CD4-positive, alpha-beta memory T cell (primary cell): Measurements from ENCODE around the gene C10orf120. TPM values are rescaled to one million over a fixed set of nuclear protein-coding genes. Genes with fewer than 3 reads are reported as not detected.

ENCODE experiments used
- CTCF ChIA-PET: fragments of 350-600 bp; sonication (Branson Sonifier 250); formaldehyde crosslinking; loops from one replicate; lab custom pipeline; 2021; ENCODE audit warnings: inconsistent platforms; ENCODE audit not compliant: partially characterized antibody; lab: Charles Lee
- POLR2A ChIA-PET: fragments of 350-600 bp; sonication (Branson Sonifier 250); formaldehyde crosslinking; loops from one replicate; lab custom pipeline; 2021; ENCODE audit not compliant: partially characterized antibody; lab: Charles Lee
- DNase-seq, 5 donors: peaks; one replicate each; pipeline versions ENCODE4 v3.0.0 to v3.0.0-alpha.2; 2020 to 2022; ENCODE audit warnings: mixed read lengths in 1 of 5
- H3K27ac ChIP-seq: one replicate; pipeline ENCODE4 v1.7.0; 2013; ENCODE audit warnings: low read depth, low read length
- H3K27me3 ChIP-seq: 2 replicates; pipeline ENCODE4 v1.7.0; 2013; ENCODE audit warnings: mild to moderate bottlenecking, low read length, moderate library complexity; ENCODE audit not compliant: insufficient read depth
- H3K36me3 ChIP-seq: 2 replicates; pipeline ENCODE4 v1.7.0; 2013; ENCODE audit warnings: mild to moderate bottlenecking, low read length, moderate library complexity; ENCODE audit not compliant: insufficient read depth
- H3K4me1 ChIP-seq: 2 replicates; pipeline ENCODE4 v1.7.0; 2013; ENCODE audit warnings: mild to moderate bottlenecking, low read length, moderate library complexity; ENCODE audit not compliant: insufficient read depth
- H3K4me3 ChIP-seq, 2 donors: one replicate each; pipeline ENCODE4 v1.7.0; 2013; ENCODE audit warnings: low read length in 2 of 2, mild to moderate bottlenecking in 1 of 2
- H3K9me3 ChIP-seq, 2 donors: one replicate each; pipeline ENCODE4 v1.7.0; 2013; ENCODE audit warnings: low read length in 2 of 2, control low read depth in 1 of 2; ENCODE audit not compliant: control insufficient read depth in 1 of 2
- H3K27ac Mint-ChIP-seq, 7 donors: one replicate each; pipeline ENCODE4 v1.8.0; 2020 to 2021; ENCODE audit warnings: mixed read lengths in 7 of 7, mild to moderate bottlenecking in 6 of 7, inconsistent platforms in 3 of 7, moderate library complexity in 3 of 7
- H3K27me3 Mint-ChIP-seq, 2 donors: one replicate each; pipeline ENCODE4 v1.8.0; 2020 to 2021; ENCODE audit warnings: mixed read lengths in 2 of 2
- H3K36me3 Mint-ChIP-seq, 2 donors: one replicate each; pipeline ENCODE4 v1.8.0; 2020 to 2021; ENCODE audit warnings: mixed read lengths in 2 of 2, inconsistent platforms in 1 of 2, mild to moderate bottlenecking in 1 of 2
- H3K4me1 Mint-ChIP-seq, 4 donors: one replicate each; pipeline ENCODE4 v1.8.0; 2020 to 2021; ENCODE audit warnings: mixed read lengths in 4 of 4, mild to moderate bottlenecking in 1 of 4
- H3K4me3 Mint-ChIP-seq, 8 donors: one replicate each; pipeline ENCODE4 v1.8.0; 2020 to 2021; ENCODE audit warnings: mixed read lengths in 8 of 8, mild to moderate bottlenecking in 7 of 8, moderate library complexity in 6 of 8, inconsistent platforms in 3 of 8
- H3K9me3 Mint-ChIP-seq, 8 donors: one replicate each; pipeline ENCODE4 v1.8.0; 2020 to 2021; ENCODE audit warnings: mixed read lengths in 8 of 8, mild to moderate bottlenecking in 5 of 8, inconsistent platforms in 3 of 8, moderate library complexity in 1 of 8
- intact Hi-C: fragments of 100-400 bp; cut with micrococcal nuclease; formaldehyde crosslinking; loops from one replicate; pipeline ENCODE4 v1.15.1; 2023
- polyA plus RNA-seq, 2 donors: library from polyadenylated mRNA; unstranded; fragments of 300-500 nt; fragmentation: Illumina TruSeq; gene quantifications; one replicate each; pipeline ENCODE4 v1.2.3, GENCODE V29; 2021
- total RNA-seq, 2 experiments: library from RNA; stranded (reverse); gene quantifications; one replicate each; pipeline ENCODE4 v1.2.3, GENCODE V29; 2021

The C10orf120 gene
- total and polyA plus RNA-seq, 4 experiments from 2014 or later: not detected

DNA sequence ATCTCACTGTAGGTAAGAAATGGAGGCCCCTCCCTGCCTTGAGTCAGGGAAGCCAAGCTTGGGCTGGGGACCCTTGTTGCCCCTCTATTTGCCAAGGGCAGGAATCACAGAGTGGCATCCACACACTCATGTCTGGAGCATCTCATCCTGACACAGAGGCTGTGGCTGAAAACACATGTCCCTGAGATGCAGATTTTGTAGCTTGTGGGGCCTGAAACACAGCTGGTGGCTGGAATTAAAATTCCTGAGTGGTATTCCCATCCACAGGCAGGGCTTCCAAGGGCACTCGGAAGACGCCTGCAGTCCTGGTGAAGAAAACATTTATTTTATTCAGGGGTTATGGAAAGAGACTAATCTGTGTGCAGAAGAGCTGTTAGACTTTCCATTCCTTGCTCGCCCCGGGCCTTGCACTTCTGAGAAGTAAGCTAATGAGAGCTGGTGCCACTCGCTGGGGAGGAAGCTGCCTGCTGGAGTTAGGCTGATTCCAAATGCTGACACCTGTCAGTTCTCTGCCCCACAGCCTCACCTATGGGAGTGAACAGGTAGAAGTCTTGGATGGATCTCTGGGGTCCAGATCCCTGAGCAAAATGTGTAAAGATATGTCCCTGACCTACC lies 36.0 kb downstream of the C10orf120 start:
- Mint-ChIP-seq H3K4me3 (no peak overlapping the region), H3K4me1 (no peaks in the 10 kb centered on the region), H3K36me3 (no peaks in the 10 kb centered on the region), H3K27ac (no peak overlapping the region), H3K9me3 (no peaks in the 10 kb centered on the region), H3K27me3 (peaks cover 16 to 24% of the 10 kb centered on the region in 2 donors)
- POLR2A ChIA-PET: no interaction called here
- H3K36me3 ChIP-seq: no peaks in the 10 kb centered on the region
- intact Hi-C loops: no loop called here
- DNase-seq: no peak
- no peaks in the 10 kb centered on the region for H3K4me1 ChIP-seq
- CTCF ChIA-PET: no interaction called here
- no peak overlapping the region for H3K4me3 ChIP-seq
- H3K27me3 ChIP-seq: no peaks in the 10 kb centered on the region
- H3K9me3 ChIP-seq: no peaks in the 10 kb centered on the region
- no peak overlapping the region for H3K27ac ChIP-seq

DNA sequence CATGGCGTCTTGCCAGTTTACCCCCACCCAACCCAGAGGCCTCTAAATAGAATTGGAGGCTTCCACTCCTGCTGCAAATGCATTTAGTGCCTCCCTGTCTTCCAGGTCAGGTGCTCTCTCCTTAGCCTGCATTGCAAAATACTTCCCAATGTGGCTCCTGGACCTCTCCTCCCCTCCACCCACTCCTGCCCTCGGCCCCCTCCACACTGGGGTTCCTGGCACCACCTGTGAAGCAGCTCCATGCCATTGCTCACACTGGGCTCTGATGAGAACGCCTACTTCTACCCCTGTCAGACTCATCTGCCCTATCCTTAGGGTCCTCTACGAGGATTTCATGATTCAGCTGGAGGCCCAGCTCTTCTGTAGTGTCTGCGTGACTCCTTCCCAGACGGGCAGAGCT lies 37.4 kb downstream of the C10orf120 start:
- Mint-ChIP-seq H3K4me1 (no peaks in the 10 kb centered on the region), H3K27me3 (peaks cover 12 to 30% of the 10 kb centered on the region in 2 donors), H3K27ac (no peak overlapping the region), H3K4me3 (no peak overlapping the region), H3K36me3 (no peaks in the 10 kb centered on the region), H3K9me3 (no peaks in the 10 kb centered on the region)
- intact Hi-C loops: no loop called here
- Histone ChIP-seq H3K4me1 (no peaks in the 10 kb centered on the region), H3K4me3 (no peak overlapping the region), H3K36me3 (no peaks in the 10 kb centered on the region), H3K9me3 (no peaks in the 10 kb centered on the region), H3K27me3 (no peaks in the 10 kb centered on the region), H3K27ac (no peak overlapping the region)
- DNase-seq: no peak
- ChIA-PET POLR2A (no interaction called here), CTCF (no interaction called here)

DNA sequence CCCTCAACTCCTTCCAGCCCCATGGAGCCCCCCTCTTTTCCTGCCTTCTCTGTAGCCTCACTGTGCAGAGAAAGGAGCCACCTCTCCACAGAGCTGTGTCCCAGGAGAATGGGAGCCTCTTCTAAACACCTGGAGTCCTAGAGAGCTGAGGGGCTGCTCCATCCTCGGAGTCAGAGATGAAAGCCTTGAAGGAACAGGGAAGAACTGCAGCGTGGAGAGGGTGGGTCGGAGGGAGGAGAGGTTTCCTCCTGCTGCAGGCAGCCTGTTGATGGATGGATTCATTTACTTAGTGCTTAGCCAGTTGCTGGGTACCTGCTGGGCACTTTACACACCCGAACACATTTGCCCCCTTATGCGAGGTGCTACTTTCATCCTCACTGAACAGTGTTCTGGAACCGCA lies 39.0 kb downstream of the C10orf120 start:
- H3K27ac Mint-ChIP-seq: no peak overlapping the region
- intact Hi-C loops: no loop called here
- H3K27me3 ChIP-seq: no peaks in the 10 kb centered on the region
- no peaks in the 10 kb centered on the region for H3K36me3 ChIP-seq
- H3K27me3 Mint-ChIP-seq: peaks cover 10 to 32% of the 10 kb centered on the region in 2 donors
- DNase-seq: no peak
- H3K4me3 ChIP-seq: no peak overlapping the region
- ChIA-PET CTCF (no interaction called here), POLR2A (no interaction called here)
- no peaks in the 10 kb centered on the region for H3K9me3 ChIP-seq
- no peaks in the 10 kb centered on the region for H3K4me1 ChIP-seq
- H3K4me1 Mint-ChIP-seq: no peaks in the 10 kb centered on the region
- no peak overlapping the region for H3K27ac ChIP-seq
- H3K4me3 Mint-ChIP-seq: no peak overlapping the region
- no peaks in the 10 kb centered on the region for H3K36me3 Mint-ChIP-seq
- no peaks in the 10 kb centered on the region for H3K9me3 Mint-ChIP-seq

DNA sequence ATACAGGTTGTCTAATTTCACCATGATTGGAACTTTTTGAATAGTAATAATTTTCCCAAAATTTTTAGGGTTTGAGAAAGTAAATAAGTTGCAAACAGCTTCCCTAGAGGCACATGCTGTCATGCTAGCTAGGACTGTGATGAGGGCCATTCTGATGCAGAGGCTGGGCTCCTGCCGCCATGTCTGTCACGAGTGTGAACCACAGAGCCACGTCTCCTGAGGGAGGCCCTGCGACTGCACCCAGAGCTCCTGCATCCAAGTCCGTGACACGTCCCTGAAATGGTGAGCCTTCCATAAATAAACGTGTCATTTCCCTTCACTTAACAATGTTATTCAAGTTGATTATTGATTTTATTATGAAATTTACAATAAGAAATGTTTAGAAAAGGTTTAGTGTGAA lies 40.0 kb downstream of the C10orf120 start:
- CTCF ChIA-PET: no interaction called here
- DNase-seq: no peak
- POLR2A ChIA-PET: no interaction called here
- Mint-ChIP-seq H3K36me3 (no peaks in the 10 kb centered on the region), H3K27ac (no peak overlapping the region), H3K4me3 (no peak overlapping the region), H3K27me3 (peaks cover 13 to 31% of the 10 kb centered on the region in 2 donors), H3K9me3 (no peaks in the 10 kb centered on the region), H3K4me1 (no peaks in the 10 kb centered on the region)
- Histone ChIP-seq H3K27ac (no peak overlapping the region), H3K4me3 (no peak overlapping the region), H3K27me3 (no peaks in the 10 kb centered on the region), H3K9me3 (no peaks in the 10 kb centered on the region), H3K4me1 (no peaks in the 10 kb centered on the region), H3K36me3 (no peaks in the 10 kb centered on the region)
- intact Hi-C loops: no loop called here

DNA sequence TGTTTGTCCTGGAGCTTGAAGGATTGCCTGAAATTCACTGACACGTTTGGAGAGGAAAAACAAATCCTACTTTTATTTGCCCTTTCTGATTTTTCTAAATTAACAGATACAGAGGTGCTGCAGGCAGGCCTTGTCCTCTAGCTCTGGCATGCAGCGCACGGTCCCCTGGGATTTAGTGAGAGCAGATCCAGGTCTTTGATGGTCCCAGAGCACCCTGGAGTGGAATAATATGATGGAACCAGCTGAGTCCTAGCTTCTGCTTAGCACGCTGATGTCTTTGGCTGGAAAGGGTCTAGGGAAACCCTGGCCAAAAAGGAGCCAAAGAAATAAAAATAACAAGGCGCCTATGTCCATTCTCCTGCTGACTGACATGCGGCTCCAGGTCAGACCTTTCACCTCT lies 40.5 kb downstream of the C10orf120 start:
- Mint-ChIP-seq H3K4me1 (no peaks in the 10 kb centered on the region), H3K9me3 (no peaks in the 10 kb centered on the region), H3K27ac (no peak overlapping the region), H3K4me3 (no peak overlapping the region), H3K27me3 (peaks cover 10 to 30% of the 10 kb centered on the region in 2 donors), H3K36me3 (no peaks in the 10 kb centered on the region)
- CTCF ChIA-PET: no interaction called here
- no peaks in the 10 kb centered on the region for H3K9me3 ChIP-seq
- DNase-seq: no peak
- intact Hi-C loops: no loop called here
- no peaks in the 10 kb centered on the region for H3K36me3 ChIP-seq
- H3K4me1 ChIP-seq: no peaks in the 10 kb centered on the region
- no peak overlapping the region for H3K27ac ChIP-seq
- POLR2A ChIA-PET: no interaction called here
- no peak overlapping the region for H3K4me3 ChIP-seq
- H3K27me3 ChIP-seq: no peaks in the 10 kb centered on the region

DNA sequence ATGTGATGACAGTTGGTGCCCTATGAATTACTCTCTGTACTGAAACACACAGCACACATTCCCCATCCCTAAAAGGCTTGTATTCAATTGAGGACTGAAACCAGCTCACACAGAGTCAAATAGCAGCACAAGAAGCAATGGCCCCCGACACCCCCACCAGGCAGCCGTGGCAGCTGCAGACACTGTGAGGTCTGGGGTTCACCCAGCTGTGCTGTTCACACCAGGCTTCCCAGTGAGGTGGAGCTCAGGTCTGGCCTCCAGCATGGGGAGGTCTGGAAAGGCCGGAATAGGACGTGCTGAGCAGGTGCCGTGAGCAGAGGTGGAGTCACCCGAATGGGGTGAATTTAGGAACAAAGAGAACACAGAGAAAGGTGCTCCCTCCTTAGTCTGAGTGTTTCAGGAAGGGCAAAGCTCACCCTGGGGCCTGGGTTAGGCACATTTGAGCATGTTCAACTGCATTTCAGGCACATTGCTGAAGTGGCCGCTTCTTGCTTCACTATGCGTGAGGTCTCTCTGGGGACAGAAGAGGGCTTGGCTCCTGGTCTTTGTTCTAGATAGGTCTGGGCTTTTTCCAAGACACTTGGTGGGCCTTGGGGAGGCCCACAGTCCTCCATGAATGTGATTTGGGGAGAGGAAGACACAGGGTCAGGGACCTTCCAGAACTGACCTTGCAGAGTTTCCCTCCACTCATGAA lies 41.1 kb downstream of the C10orf120 start:
- H3K9me3 ChIP-seq: no peaks in the 10 kb centered on the region
- H3K27ac Mint-ChIP-seq: no peak overlapping the region
- no peaks in the 10 kb centered on the region for H3K27me3 ChIP-seq
- DNase-seq: no peak
- H3K4me1 Mint-ChIP-seq: no peaks in the 10 kb centered on the region
- POLR2A ChIA-PET: no interaction called here
- H3K4me1 ChIP-seq: no peaks in the 10 kb centered on the region
- no peaks in the 10 kb centered on the region for H3K36me3 Mint-ChIP-seq
- H3K9me3 Mint-ChIP-seq: no peaks in the 10 kb centered on the region
- no peak overlapping the region for H3K27ac ChIP-seq
- H3K36me3 ChIP-seq: no peaks in the 10 kb centered on the region
- intact Hi-C loops: no loop called here
- H3K4me3 Mint-ChIP-seq: no peak overlapping the region
- CTCF ChIA-PET: no interaction called here
- H3K27me3 Mint-ChIP-seq: peaks cover 6 to 25% of the 10 kb centered on the region in 2 donors
- no peak overlapping the region for H3K4me3 ChIP-seq

DNA sequence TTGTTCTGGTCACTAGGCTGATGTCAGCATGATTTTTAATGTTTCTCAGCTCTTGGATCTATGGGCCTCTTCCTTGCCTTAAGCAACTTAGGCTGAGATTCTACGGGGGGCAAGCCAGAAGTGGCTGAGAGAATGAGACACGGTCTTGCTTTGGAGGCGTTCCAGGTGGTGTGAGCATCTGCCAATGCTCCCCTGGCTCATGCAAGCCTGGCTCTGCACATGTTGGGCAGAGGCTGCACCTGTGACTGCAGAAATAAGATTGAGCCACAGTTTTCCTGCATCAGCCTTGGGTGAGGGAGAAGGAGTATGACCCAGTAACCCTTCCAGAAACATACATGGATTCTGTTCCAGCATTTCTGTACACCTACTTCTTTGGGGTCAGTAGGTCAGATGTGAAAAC lies 41.9 kb downstream of the C10orf120 start:
- Mint-ChIP-seq H3K4me3 (no peak overlapping the region), H3K4me1 (no peaks in the 10 kb centered on the region), H3K27me3 (peaks cover 8 to 30% of the 10 kb centered on the region in 2 donors), H3K36me3 (no peaks in the 10 kb centered on the region), H3K9me3 (no peaks in the 10 kb centered on the region), H3K27ac (no peak overlapping the region)
- H3K27me3 ChIP-seq: no peaks in the 10 kb centered on the region
- POLR2A ChIA-PET: no interaction called here
- DNase-seq: no peak
- no peaks in the 10 kb centered on the region for H3K36me3 ChIP-seq
- intact Hi-C loops: no loop called here
- CTCF ChIA-PET: interaction anchor here (1.1 kb wide), 1 partner anchor 9 kb away, joined by 3 read pairs; no protein-coding TSS in a partner anchor
- no peak overlapping the region for H3K4me3 ChIP-seq
- H3K9me3 ChIP-seq: no peaks in the 10 kb centered on the region
- no peak overlapping the region for H3K27ac ChIP-seq
- H3K4me1 ChIP-seq: no peaks in the 10 kb centered on the region
